ENCODE measurements around the gene SIL1.

Gene SIL1

DNA sequence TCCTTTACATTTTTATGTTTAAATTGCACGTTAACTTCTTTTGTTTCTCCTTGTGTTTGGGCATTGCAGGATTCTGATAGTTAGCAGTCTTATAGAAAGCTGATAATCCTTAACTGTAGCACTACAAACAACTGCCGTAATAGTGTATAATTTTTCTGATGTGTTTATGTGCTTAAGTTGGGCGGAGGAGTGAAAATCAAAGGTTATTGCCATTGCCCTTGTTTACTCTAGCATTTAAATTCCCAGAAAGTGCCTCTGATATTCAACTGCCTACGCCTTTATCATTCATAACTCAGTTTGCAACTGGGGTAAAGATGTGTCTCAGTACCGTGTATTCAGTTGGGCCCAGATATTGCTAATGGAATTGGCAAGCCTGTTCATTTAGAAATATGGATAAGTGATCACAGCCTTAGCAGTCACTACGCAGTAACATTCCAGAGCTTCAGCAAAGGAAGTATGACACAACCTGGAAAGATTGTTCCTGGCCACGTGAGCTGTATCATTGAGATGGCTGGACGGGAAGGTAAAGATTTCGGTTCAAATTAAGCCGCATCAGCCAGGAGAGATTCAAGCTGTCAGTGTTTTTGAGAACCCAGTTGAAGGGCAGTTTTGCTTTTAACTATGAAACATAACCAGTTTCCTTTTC, 294.9 kb downstream of the SIL1 start:
- no peak for DNase-seq

DNA sequence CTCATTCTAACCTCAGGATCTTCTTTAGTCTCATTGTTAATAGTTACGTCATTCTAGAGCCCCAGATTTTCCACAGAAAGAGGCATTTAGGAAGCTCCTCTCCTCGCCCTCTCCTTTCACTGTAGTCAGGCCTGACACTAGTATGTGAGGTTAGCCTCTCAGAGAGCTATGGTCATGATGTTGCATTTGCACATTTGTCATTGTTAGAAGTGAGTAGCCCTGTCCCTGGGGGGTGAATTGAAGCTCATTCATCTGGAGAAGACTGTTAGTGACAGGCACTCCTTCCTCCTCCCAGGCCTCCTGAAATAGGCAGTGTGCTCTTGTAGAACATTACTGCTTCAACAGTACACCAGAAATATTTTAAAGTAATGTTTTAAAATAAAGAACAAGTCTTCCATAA, 296.5 kb downstream of the SIL1 start:
- DNase-seq: no peak

DNA sequence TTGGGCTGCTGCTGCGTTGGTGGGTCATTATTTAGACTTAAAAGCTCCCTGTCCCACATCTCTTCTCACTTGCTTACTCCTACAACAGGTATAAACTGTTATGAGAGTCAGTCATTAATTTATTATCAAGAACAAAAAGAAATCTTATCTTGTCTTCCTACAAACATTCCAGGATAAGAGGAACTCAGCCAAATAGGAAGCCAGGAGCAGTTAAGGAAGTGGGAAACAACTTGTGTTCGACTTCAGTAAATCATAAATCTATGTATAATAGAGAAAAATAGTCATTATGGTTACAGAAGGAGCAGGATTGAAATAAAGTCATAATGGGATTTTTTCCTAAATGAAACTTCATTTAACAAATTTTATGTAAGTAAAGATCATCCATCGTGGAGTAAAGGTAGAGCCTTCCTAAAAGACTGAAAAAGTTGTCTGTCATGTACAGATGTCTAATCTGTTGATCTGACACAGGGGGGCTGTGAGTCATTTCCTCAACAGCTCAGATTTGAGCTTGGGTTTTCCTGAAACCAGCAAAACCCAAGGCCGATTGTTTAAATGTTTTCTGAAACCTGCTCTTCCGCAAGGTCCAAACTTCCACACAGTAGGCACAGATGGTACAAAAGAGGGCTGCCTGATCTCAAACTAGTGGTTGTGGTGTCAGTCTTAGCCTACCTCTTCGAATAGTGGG, 297.7 kb downstream of the SIL1 start:
- DNase-seq: no peak

DNA sequence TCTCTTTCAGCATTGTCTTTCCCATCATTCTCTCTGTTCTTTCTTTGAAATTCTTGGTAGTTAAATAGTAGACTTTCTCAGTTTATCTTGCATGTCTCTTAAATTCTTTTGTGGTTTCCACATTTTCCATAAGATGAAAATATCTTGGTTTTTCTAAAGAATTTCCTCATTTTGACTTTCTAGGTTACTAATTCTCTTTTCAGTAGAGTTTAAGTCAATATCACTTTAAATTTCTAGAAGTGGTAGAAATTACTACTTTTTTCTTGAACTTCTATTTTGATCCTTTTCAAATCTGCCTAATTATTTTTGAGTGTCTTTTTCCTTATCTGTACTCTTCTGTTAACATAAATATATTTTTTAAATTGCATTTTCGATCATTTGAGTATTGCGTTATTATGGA, 299.4 kb downstream of the SIL1 start:
- DNase-seq: no peak

DNA sequence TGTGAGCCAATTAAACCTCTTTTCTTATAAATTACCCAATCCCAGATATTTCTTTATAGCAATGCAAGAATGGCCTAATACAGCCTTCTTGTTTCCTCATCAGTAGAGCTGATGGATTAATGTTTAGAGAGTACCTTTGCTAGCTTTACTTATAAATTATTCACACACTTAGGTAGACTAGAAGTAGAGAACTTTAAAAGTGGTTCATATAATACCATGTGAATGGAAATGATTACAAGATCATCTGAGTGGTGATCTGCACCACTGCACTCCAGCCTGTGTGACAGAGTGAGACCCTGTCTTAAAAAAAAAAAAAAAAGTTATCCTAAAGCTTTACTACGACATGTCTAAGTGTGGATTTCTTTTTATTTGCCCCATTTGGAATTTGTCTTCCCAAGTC, 299.9 kb downstream of the SIL1 start:
- DNase-seq: no peak
